Measurements from ENCODE around the gene RSAD1. TPM values are rescaled to one million over a fixed set of nuclear protein-coding genes. Genes with fewer than 3 reads are reported as not detected.
A peak's percentile ranks its signal among the peaks of the same experiment; 100 is the strongest.

The RSAD1 gene
- total and polyA plus RNA-seq, 8 donors, result 20.1 to 49.4 (median 33.6) TPM

DNA sequence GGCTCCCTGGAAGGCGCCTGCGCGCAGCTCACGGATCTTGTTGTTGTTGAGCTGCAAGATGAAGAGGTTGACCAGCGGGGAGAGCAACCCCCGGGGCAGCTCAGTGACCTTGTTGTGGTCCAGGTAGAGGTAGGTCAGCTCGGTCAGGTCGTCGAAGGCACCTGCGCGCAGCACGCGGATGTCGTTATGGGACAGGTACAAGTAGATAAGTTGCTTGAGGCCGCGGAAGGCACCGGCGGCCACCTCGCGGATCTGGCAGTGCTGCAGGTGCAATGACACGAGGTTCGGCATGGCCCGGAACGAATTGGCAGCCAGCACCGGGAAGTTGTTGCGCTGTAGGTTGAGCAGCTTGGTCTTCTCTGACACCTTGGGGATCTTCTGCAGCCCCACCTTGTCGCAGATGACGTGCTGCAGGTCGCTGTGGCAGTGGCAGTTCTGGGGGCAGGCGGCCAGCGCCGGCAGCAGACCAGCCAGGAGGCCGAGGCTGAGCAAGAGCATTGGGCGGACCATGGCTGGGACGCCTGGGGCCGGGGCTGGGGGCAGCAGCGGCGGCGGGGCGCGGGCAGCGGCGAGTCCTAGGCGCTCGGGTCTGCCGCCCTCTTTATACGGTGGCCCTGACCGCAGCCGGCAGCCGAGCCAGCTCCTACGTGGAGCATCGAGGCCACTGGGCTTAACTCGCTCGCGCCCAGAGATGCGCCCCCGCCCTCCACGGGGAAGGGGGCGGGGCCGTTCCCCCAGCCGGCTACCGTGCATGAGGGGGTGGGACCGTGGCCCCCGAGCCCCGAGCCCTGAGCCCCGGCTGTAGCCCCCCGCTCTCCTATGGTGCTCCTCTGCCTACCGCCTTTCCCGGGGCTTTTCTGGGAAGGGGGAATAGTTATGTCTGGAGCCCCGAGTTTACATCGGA lies 10.1 kb upstream of the RSAD1 start, which contains the start of gene CHAD:
TSS of gene CHAD (minus strand) at position 577 of the 904 bp plus-strand sequence. CDS start at position 510, 67 bp downstream.
- ATAC-seq (peak in 2 of 4 donors; percentile 8 to 9), DNase-seq (peak in 2 of 6 donors; percentile 32 to 62), FAIRE-seq (no peak)
- intact Hi-C loops (cut with DNase I), result no loop called here
- 62 to 66% methylated on average over 61 to 71 of the region's 71 CpGs for WGBS, 2 donors
- no peaks in the 10 kb centered on the region for H3K4me1 ChIP-seq
- peak within 1 kb of the TSS in 2 of 4 donors; percentile 7 to 26 for H3K4me3 ChIP-seq
- H3K27me3 ChIP-seq, result no peaks in the 10 kb centered on the region
- no peaks in the 10 kb centered on the region for H3K36me3 ChIP-seq
- H3K27ac ChIP-seq, result no peak within 1 kb of the TSS
- H3K9me3 ChIP-seq, result no peaks in the 10 kb centered on the region
- TF ChIP-seq, protein P1, sequence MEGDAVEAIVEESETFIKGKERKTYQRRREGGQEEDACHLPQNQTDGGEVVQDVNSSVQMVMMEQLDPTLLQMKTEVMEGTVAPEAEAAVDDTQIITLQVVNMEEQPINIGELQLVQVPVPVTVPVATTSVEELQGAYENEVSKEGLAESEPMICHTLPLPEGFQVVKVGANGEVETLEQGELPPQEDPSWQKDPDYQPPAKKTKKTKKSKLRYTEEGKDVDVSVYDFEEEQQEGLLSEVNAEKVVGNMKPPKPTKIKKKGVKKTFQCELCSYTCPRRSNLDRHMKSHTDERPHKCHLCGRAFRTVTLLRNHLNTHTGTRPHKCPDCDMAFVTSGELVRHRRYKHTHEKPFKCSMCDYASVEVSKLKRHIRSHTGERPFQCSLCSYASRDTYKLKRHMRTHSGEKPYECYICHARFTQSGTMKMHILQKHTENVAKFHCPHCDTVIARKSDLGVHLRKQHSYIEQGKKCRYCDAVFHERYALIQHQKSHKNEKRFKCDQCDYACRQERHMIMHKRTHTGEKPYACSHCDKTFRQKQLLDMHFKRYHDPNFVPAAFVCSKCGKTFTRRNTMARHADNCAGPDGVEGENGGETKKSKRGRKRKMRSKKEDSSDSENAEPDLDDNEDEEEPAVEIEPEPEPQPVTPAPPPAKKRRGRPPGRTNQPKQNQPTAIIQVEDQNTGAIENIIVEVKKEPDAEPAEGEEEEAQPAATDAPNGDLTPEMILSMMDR (IDR thresholded peaks at IDR 0.05), result no peak

- DNase-seq (peak in 2 of 6 donors; percentile 29 to 56), FAIRE-seq (no peak), ATAC-seq (no peak)
- WGBS, 2 donors, result 56 to 73% methylated on average over 18 to 37 of the region's 37 CpGs
- Histone ChIP-seq H3K36me3 (no peaks in the 10 kb centered on the region), H3K4me1 (no peaks in the 10 kb centered on the region), H3K27me3 (no peaks in the 10 kb centered on the region), H3K27ac (no peak overlapping the region), H3K4me3 (peak overlapping the region in 2 of 4 donors; percentile 7 to 26), H3K9me3 (no peaks in the 10 kb centered on the region)
- intact Hi-C loops (cut with DNase I), result no loop called here
- TF ChIP-seq, protein P1 (IDR thresholded peaks at IDR 0.05), result no peak
Observed at GRCh38 chr17:50469208-50469605, 9.5 kb upstream of the RSAD1 start.

DNA sequence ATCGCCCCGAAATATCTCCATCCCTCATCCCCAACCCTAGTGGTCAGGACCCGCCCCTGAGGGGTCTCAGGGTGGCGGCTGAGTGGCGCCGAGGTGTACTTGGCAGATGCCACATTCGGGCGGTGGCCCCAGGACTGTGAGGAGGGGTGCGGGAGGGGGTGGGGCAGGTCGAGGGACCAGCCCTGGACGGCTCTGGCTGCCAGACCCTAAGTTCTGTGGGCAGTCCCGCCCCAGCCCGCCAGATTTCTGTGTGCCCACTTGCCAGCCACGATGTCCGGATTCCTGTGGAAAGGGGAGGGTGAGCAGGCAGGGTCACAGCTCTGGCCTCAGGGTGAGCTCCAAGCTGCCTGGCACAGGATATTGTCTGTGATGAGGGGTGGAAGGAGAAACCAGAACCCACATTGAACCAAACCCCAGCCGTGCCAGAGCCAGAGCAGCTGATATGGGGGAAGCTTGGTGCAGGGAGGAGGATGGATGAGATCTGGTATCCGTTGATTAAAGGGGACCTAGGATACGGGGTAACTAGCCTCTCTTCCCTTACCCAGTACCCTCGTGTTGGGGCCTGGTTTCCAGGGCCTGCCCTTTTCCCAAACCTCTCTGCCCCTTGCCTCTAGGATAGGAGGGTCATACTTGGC lies 8.9 kb upstream of the RSAD1 start:
- ATAC-seq, result no peak
- no peaks in the 10 kb centered on the region for H3K27me3 ChIP-seq
- FAIRE-seq, result no peak
- WGBS, 2 donors, result 81 to 85% methylated on average over 19 of the region's 19 CpGs
- no peaks in the 10 kb centered on the region for H3K36me3 ChIP-seq
- H3K9me3 ChIP-seq, result no peaks in the 10 kb centered on the region
- peak in 2 of 6 donors; percentile 37 to 67 for DNase-seq
- no peak overlapping the region for H3K4me3 ChIP-seq
- H3K27ac ChIP-seq, result no peak overlapping the region
- TF ChIP-seq, protein P1 (IDR thresholded peaks at IDR 0.05), result no peak
- intact Hi-C loops (cut with DNase I), result loop anchor here in 2 of 3 donors (5.0 to 10.0 kb wide), 2 partner anchors 102 to 105 kb away; no protein-coding TSS in a partner anchor
- no peaks in the 10 kb centered on the region for H3K4me1 ChIP-seq

DNA sequence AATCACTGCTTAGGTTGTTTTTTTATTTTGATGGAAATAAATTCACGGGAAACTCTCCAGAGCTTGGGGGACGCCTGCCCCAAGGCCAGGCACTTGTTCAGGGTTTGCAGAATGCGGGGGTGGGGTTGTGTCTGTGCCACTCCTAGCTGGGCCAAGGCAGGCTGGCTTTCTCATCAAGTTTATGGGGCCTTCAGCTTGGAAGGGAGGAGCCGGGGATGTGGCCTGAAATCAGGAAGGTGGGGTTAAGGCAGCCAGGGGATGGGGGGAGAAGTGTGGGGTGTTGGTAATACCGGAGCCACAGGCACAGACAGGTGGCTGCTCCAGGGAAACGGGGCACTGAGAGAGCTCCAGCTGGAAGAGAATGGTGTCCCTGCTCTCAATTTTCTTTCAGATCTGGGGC lies 8.2 kb upstream of the RSAD1 start:
- no peak overlapping the region for H3K27ac ChIP-seq
- no peaks in the 10 kb centered on the region for H3K4me1 ChIP-seq
- no peaks in the 10 kb centered on the region for H3K27me3 ChIP-seq
- FAIRE-seq (no peak), DNase-seq (peak in 1 of 6 donors; percentile 12), ATAC-seq (no peak)
- WGBS, 2 donors, result 70 to 73% methylated on average over 6 of the region's 6 CpGs
- no peaks in the 10 kb centered on the region for H3K36me3 ChIP-seq
- H3K9me3 ChIP-seq, result no peaks in the 10 kb centered on the region
- intact Hi-C loops (cut with DNase I), result loop anchor here in 2 of 3 donors (5.0 to 10.0 kb wide), 2 partner anchors 103 to 106 kb away; no protein-coding TSS in a partner anchor
- no peak overlapping the region for H3K4me3 ChIP-seq
- TF ChIP-seq, protein P1 (IDR thresholded peaks at IDR 0.05), result no peak
